HEK293T (cell line): ENCODE results near the gene FAT2.

ENCODE experiments used
- ARNT ChIP-seq: fragments of 450-650 bp; IDR thresholded peaks from 2 replicates; pipeline ENCODE4 v1.6.1; 2017; ENCODE audit warnings: mild to moderate bottlenecking
- BHLHE40 ChIP-seq: fragments of 450-650 bp; IDR thresholded peaks from 2 replicates; pipeline ENCODE4 v1.6.1; 2016; ENCODE audit warnings: mild to moderate bottlenecking, moderate library complexity, borderline replicate concordance
- CTBP1 ChIP-seq: fragments of 450-650 bp; IDR thresholded peaks from 2 replicates; pipeline ENCODE4 v1.6.1; 2016; ENCODE audit warnings: borderline replicate concordance
- ELF4 ChIP-seq: fragments of 450-650 bp; IDR thresholded peaks from 2 replicates; pipeline ENCODE4 v1.6.1; 2017; ENCODE audit warnings: antibody characterized with exemption
- FOXA1 ChIP-seq: fragments of 450-650 bp; IDR thresholded peaks from 2 replicates; pipeline ENCODE4 v1.6.1; 2016; ENCODE audit warnings: mild to moderate bottlenecking
- FOXK2 ChIP-seq: fragments of 450-650 bp; IDR thresholded peaks from 2 replicates; pipeline ENCODE4 v1.6.1; 2016; ENCODE audit warnings: mild to moderate bottlenecking
- FOXM1 ChIP-seq: fragments of 450-650 bp; IDR thresholded peaks from 2 replicates; pipeline ENCODE4 v1.6.1; 2017; ENCODE audit warnings: mild to moderate bottlenecking, borderline replicate concordance
- HDGF ChIP-seq: fragments of 450-650 bp; IDR thresholded peaks from 2 replicates; pipeline ENCODE4 v1.6.1; 2017; ENCODE audit warnings: antibody characterized with exemption, borderline replicate concordance
- L3MBTL2 ChIP-seq: fragments of 450-650 bp; conservative IDR thresholded peaks from 2 replicates; pipeline ENCODE4 v1.6.1; 2016; ENCODE audit warnings: mild to moderate bottlenecking
- NFRKB ChIP-seq: fragments of 450-650 bp; IDR thresholded peaks from 2 replicates; pipeline ENCODE4 v1.6.1; 2016; ENCODE audit warnings: mild to moderate bottlenecking, moderate library complexity
- SP1 ChIP-seq: fragments of 450-650 bp; IDR thresholded peaks from 2 replicates; pipeline ENCODE4 v1.6.1; 2017
- SUZ12 ChIP-seq: fragments of 450-650 bp; IDR thresholded peaks from 2 replicates; pipeline ENCODE4 v1.6.1; 2016; ENCODE audit warnings: mild to moderate bottlenecking
- TARDBP ChIP-seq: fragments of 450-650 bp; IDR thresholded peaks from 2 replicates; pipeline ENCODE4 v1.6.1; 2016
- ZNF384 ChIP-seq: fragments of 450-650 bp; IDR thresholded peaks from 2 replicates; pipeline ENCODE4 v1.6.1; 2016

- TF ChIP-seq L3MBTL2 (no peak), SUZ12 (no peak), BHLHE40 (no peak), FOXA1 (no peak), ZNF384 (no peak), CTBP1 (no peak), SP1 (no peak), ARNT (no peak), FOXM1 (no peak), ELF4 (no peak), FOXK2 (no peak), NFRKB (no peak), TARDBP (no peak), HDGF (no peak)
Observed at GRCh38 chr5:151595411-151595826, 4.3 kb upstream of the FAT2 start.
